Breast epithelium (tissue), 4 donors: ENCODE results near the gene FHIT. TPM values are rescaled to one million over a fixed set of nuclear protein-coding genes. Genes with fewer than 3 reads are reported as not detected.

Source experiments
- DNase-seq, 2 donors: peaks; one replicate each; pipeline ENCODE4 v3.0.0-alpha.2; 2019; ENCODE audit warnings: low spot score in 2 of 2
- H3K27ac ChIP-seq, 2 donors: fragments of 200-600 bp; sonication (generic) in 1 of 2; one replicate each; pipeline ENCODE4 v1.5.1; 2016 to 2019; ENCODE audit warnings: mild to moderate bottlenecking in 1 of 2
- H3K27me3 ChIP-seq, 2 donors: fragments of 200-600 bp; sonication (generic) in 1 of 2; one replicate each; pipeline versions ENCODE4 v1.5.1 to v1.6.0; 2017 to 2019; ENCODE audit warnings: control low read depth in 1 of 2, mild to moderate bottlenecking in 1 of 2
- H3K36me3 ChIP-seq: fragments of 200-600 bp; one replicate; pipeline ENCODE4 v1.5.1; 2019
- H3K4me1 ChIP-seq, 2 donors: fragments of 200-600 bp; sonication (generic); one replicate each; pipeline ENCODE4 v1.5.1; 2016 to 2019; ENCODE audit warnings: control low read depth in 1 of 2
- H3K4me3 ChIP-seq, 3 donors: fragments of 200-600 bp; sonication (generic); 1 replicate in 2 of 3; 2 replicates in 1 of 3; pipeline ENCODE4 v1.5.1; 2016 to 2019; ENCODE audit warnings: mild to moderate bottlenecking in 3 of 3, moderate library complexity in 2 of 3
- H3K9me3 ChIP-seq, 2 donors: fragments of 200-600 bp; sonication (generic) in 1 of 2; one replicate each; pipeline ENCODE4 v1.5.1; 2016 to 2019; ENCODE audit warnings: control low read depth in 1 of 2
- POLR2A ChIP-seq: fragments of 450-650 bp; IDR thresholded peaks from one replicate; pipeline ENCODE4 v1.6.1; 2016; ENCODE audit warnings: antibody characterized with exemption, mild to moderate bottlenecking, moderate library complexity
- POLR2AphosphoS5 ChIP-seq, 3 donors: sonication (generic); formaldehyde crosslinking; IDR thresholded peaks; one replicate each; pipeline ENCODE4 v1.6.1; 2017; ENCODE audit warnings: antibody characterized with exemption in 3 of 3
- intact Hi-C: fragments of 100-400 bp; cut with DNase I; formaldehyde crosslinking; loops from one replicate; pipeline ENCODE4 v1.15.1; 2023; ENCODE audit warnings: low total_unique reads
- total RNA-seq, 3 donors: library from RNA; depleted of rRNA; stranded (reverse); fragments of >200 nt; gene quantifications; one replicate each; pipeline ENCODE4 v1.1.0, GENCODE V29; 2016
- TF ChIP-seq, protein P1 (sequence below), 3 donors: fragments of 450-650 bp; IDR thresholded peaks; one replicate each; pipeline ENCODE4 v1.5.1; 2016 to 2017; ENCODE audit warnings: antibody characterized with exemption in 3 of 3, mild to moderate bottlenecking in 3 of 3, moderate library complexity in 3 of 3

The FHIT gene
- total RNA-seq, 3 donors from 2014 or later = 9.0 to 19.2 (median 17.7) TPM

DNA sequence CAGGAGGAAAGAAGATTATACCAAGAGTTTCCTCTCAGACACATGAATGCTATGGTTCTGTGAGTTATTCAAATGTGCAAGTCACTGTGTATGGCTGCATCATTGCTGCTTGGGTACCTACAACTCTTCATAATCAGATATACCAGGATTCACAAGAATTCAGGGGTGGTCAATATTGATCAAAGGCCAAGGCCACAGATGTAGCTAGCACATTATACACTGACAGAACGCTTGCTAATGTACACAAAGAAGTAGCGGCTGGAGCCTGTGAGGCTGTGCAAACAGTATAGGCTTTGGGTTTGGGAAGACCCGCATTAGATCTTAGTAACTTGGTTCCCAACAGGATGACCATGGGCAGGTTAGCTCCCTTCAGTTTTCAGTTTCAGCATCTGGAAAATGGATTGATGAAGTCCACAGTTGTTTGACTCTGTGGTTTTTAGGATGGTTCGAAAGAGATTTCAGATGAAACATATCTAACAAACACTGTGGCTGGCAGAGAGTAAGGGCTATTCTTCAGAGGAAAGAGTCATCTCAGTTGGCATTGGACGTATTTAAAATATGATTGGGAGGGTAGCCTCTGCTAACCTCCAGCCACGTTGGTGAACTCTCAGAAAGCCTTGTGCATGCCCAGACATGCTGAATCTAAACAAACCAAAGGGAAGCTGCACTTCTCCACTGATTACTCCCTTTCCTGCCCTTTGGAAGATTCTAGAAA is 1452.7 kb downstream of the FHIT start:
- intact Hi-C loops = no loop called here
- no peaks in the 10 kb centered on the region for H3K36me3 ChIP-seq
- DNase-seq = no peak
- H3K4me1 ChIP-seq = no peaks in the 10 kb centered on the region
- H3K27me3 ChIP-seq = no peaks in the 10 kb centered on the region
- H3K9me3 ChIP-seq = no peaks in the 10 kb centered on the region
- TF ChIP-seq, protein P1, sequence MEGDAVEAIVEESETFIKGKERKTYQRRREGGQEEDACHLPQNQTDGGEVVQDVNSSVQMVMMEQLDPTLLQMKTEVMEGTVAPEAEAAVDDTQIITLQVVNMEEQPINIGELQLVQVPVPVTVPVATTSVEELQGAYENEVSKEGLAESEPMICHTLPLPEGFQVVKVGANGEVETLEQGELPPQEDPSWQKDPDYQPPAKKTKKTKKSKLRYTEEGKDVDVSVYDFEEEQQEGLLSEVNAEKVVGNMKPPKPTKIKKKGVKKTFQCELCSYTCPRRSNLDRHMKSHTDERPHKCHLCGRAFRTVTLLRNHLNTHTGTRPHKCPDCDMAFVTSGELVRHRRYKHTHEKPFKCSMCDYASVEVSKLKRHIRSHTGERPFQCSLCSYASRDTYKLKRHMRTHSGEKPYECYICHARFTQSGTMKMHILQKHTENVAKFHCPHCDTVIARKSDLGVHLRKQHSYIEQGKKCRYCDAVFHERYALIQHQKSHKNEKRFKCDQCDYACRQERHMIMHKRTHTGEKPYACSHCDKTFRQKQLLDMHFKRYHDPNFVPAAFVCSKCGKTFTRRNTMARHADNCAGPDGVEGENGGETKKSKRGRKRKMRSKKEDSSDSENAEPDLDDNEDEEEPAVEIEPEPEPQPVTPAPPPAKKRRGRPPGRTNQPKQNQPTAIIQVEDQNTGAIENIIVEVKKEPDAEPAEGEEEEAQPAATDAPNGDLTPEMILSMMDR (IDR thresholded peaks at IDR 0.05) = no peak
- TF ChIP-seq POLR2AphosphoS5 (IDR thresholded peaks at IDR 0.05) = no peak
- TF ChIP-seq POLR2A = no peak
- H3K27ac ChIP-seq = no peak overlapping the region
- no peak overlapping the region for H3K4me3 ChIP-seq

DNA sequence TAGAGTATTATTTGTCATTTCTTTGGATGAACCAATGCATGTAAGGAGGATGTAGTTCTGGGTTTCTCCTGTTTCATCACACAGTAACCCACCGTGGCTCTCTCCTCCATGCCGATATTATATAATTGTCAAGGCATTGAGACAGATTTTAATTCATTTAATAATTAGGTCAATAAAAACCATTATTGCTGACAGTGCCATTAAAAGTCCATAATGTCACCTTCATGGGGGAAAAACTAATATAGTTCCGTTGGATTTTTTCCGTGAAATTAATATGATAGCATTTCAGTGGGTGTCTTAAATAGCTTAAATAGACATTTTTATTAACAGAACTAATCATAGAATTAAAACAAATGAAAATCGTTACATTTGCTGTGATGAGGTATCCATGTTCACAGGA is 1453.7 kb downstream of the FHIT start:
- DNase-seq = no peak
- Histone ChIP-seq H3K4me3 (no peak overlapping the region), H3K9me3 (no peaks in the 10 kb centered on the region), H3K36me3 (no peaks in the 10 kb centered on the region), H3K27ac (no peak overlapping the region), H3K27me3 (no peaks in the 10 kb centered on the region), H3K4me1 (no peaks in the 10 kb centered on the region)
- TF ChIP-seq, protein P1 (IDR thresholded peaks at IDR 0.05) = no peak
- TF ChIP-seq POLR2AphosphoS5 (IDR thresholded peaks at IDR 0.05) = no peak
- no peak for TF ChIP-seq POLR2A
- intact Hi-C loops = no loop called here

DNA sequence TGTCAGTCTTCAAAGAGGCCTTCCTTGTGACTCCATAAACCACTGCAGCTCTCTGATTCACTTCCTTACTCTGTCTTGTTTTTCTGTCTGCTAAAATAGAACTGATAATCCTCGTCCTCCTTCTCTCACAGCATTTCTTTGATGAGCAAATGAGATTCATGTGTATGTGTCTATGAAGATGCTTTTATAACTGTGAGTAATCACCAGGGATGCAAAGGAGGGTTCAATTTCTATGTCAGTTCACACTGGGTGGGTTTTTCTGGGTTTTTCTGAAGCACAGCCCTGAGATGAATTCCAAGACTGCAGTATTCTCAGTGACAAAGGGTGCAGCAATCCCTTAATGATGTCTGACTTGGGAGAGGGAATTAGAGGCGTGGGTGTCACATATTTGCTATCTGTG is 1454.8 kb downstream of the FHIT start:
- intact Hi-C loops = no loop called here
- no peak overlapping the region for H3K4me3 ChIP-seq
- DNase-seq = no peak
- no peaks in the 10 kb centered on the region for H3K9me3 ChIP-seq
- no peak overlapping the region for H3K27ac ChIP-seq
- no peaks in the 10 kb centered on the region for H3K4me1 ChIP-seq
- no peaks in the 10 kb centered on the region for H3K36me3 ChIP-seq
- H3K27me3 ChIP-seq = no peaks in the 10 kb centered on the region
- TF ChIP-seq POLR2A = no peak

DNA sequence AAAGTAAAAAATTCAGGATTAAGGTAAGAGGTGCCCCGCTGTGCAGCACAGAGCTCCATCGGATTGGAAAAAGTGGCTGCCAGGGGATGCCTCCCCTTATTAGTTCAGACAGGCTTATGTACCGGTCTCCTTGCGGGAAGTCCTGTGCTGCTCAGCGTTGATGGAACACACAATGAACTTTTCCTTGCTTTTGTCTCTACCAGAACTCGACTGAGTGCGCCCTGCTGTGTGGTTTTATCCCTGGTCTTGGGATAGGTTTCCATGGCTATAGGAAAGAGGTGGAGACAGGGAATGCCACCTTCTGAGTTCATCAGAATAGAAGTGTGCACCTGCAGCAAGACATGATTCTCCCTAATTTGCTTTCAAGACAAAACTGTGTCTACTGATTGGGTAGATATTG is 1455.5 kb downstream of the FHIT start:
- TF ChIP-seq POLR2A (no peak), POLR2AphosphoS5 (IDR thresholded peaks at IDR 0.05) (no peak)
- TF ChIP-seq, protein P1 (IDR thresholded peaks at IDR 0.05) = no peak
- no peak for DNase-seq
- no peaks in the 10 kb centered on the region for H3K36me3 ChIP-seq
- no peak overlapping the region for H3K27ac ChIP-seq
- intact Hi-C loops = no loop called here
- no peaks in the 10 kb centered on the region for H3K27me3 ChIP-seq
- no peaks in the 10 kb centered on the region for H3K9me3 ChIP-seq
- no peak overlapping the region for H3K4me3 ChIP-seq
- no peaks in the 10 kb centered on the region for H3K4me1 ChIP-seq

DNA sequence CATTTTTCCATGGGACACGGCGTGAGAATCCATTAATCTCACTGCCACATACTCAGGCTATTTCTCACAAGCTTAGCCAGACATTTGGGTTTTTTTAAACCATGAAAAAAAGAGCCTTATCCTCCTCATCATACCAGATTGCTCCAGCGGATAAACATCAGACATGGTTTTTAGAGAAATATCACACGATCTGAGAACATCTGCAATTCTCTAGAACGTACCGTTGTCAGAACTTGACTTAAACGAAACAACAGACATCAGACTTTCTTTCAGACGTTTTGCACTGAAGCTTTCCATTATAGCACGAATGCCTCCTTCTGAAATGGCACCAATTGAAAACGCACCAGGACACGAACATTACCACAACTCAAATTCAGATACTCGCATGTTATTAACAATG is 1457.3 kb downstream of the FHIT start:
- Histone ChIP-seq H3K27ac (no peak overlapping the region), H3K4me3 (no peak overlapping the region), H3K9me3 (no peaks in the 10 kb centered on the region), H3K36me3 (no peaks in the 10 kb centered on the region), H3K27me3 (no peaks in the 10 kb centered on the region), H3K4me1 (no peaks in the 10 kb centered on the region)
- intact Hi-C loops = no loop called here
- DNase-seq = no peak
- TF ChIP-seq POLR2A (no peak), POLR2AphosphoS5 (IDR thresholded peaks at IDR 0.05) (no peak)
- TF ChIP-seq, protein P1 (IDR thresholded peaks at IDR 0.05) = no peak
